CD4-positive, CD25-positive, alpha-beta regulatory T cell (primary cell): ENCODE measurements around the gene BGLAP. TPM values are rescaled to one million over a fixed set of nuclear protein-coding genes. Genes with fewer than 3 reads are reported as not detected.
A peak's percentile ranks its signal among the peaks of the same experiment; 100 is the strongest.

Source experiments
- ATAC-seq, 2 donors: fragments of 150-1000 bp; cut with Tn5 transposase; one replicate each; pipeline ENCODE4 v1.10.0; 2021; ENCODE audit warnings: low read depth in 2 of 2, moderate number of reproducible peaks in 2 of 2, moderate library complexity in 1 of 2
- DNase-seq, 3 donors: peaks; one replicate each; pipeline versions ENCODE4 v3.0.0 to v3.0.0-alpha.2; 2012 to 2022; ENCODE audit warnings: mixed read lengths in 1 of 3
- H3K27ac ChIP-seq: one replicate; pipeline ENCODE4 v1.7.0; 2013; ENCODE audit warnings: mild to moderate bottlenecking, low read length; ENCODE audit not compliant: insufficient read depth, poor library complexity, severe bottlenecking
- H3K27me3 ChIP-seq: one replicate; pipeline ENCODE4 v1.7.0; 2013; ENCODE audit warnings: low read length; ENCODE audit not compliant: control insufficient read depth, insufficient read depth
- H3K36me3 ChIP-seq: one replicate; pipeline ENCODE4 v1.7.0; 2013; ENCODE audit warnings: mild to moderate bottlenecking, low read length, moderate library complexity; ENCODE audit not compliant: control insufficient read depth, insufficient read depth
- H3K4me1 ChIP-seq: 2 replicates; pipeline ENCODE4 v1.7.0; 2013; ENCODE audit warnings: mild to moderate bottlenecking, low read length; ENCODE audit not compliant: insufficient read depth, control insufficient read depth, poor library complexity, severe bottlenecking
- H3K4me3 ChIP-seq: one replicate; pipeline ENCODE4 v1.7.0; 2013; ENCODE audit warnings: low read depth, mild to moderate bottlenecking, low read length, moderate library complexity
- H3K9me3 ChIP-seq, 2 experiments: 1 replicate in 1 of 2; 2 replicates in 1 of 2; pipeline ENCODE4 v1.7.0; 2013; ENCODE audit warnings: low read length in 2 of 2, mild to moderate bottlenecking in 1 of 2, moderate library complexity in 1 of 2; ENCODE audit not compliant: control insufficient read depth in 2 of 2
- H3K27ac Mint-ChIP-seq, 3 donors: one replicate each; pipeline ENCODE4 v1.8.0; 2020 to 2022; ENCODE audit warnings: mild to moderate bottlenecking in 3 of 3, mixed read lengths in 3 of 3, moderate library complexity in 2 of 3
- H3K27me3 Mint-ChIP-seq: one replicate; pipeline ENCODE4 v1.8.0; 2022; ENCODE audit warnings: mild to moderate bottlenecking, mixed read lengths
- H3K36me3 Mint-ChIP-seq: one replicate; pipeline ENCODE4 v1.8.0; 2020; ENCODE audit warnings: mixed read lengths
- H3K4me1 Mint-ChIP-seq, 4 donors: one replicate each; pipeline ENCODE4 v1.8.0; 2020 to 2022; ENCODE audit warnings: mixed read lengths in 4 of 4, mild to moderate bottlenecking in 1 of 4
- H3K4me3 Mint-ChIP-seq, 4 donors: one replicate each; pipeline ENCODE4 v1.8.0; 2020 to 2022; ENCODE audit warnings: mild to moderate bottlenecking in 4 of 4, mixed read lengths in 4 of 4, moderate library complexity in 3 of 4
- H3K9me3 Mint-ChIP-seq, 7 donors: one replicate each; pipeline ENCODE4 v1.8.0; 2020 to 2022; ENCODE audit warnings: mixed read lengths in 7 of 7, mild to moderate bottlenecking in 3 of 7, moderate library complexity in 2 of 7
- polyA plus RNA-seq, 4 donors: library from polyadenylated mRNA; unstranded; fragments of 300-500 nt; fragmentation: Illumina TruSeq; gene quantifications; one replicate each; pipeline ENCODE4 v1.2.3, GENCODE V29; 2021
- total RNA-seq: library from RNA; stranded (reverse); gene quantifications from one replicate; pipeline ENCODE4 v1.2.3, GENCODE V29; 2022

BGLAP gene
- total RNA-seq (1.1 TPM), polyA plus RNA-seq (not detected)

- H3K27ac Mint-ChIP-seq, result peak within 1 kb of the TSS in 1 of 3 donors; percentile 94
- Histone ChIP-seq H3K4me1 (peaks cover 21% of the 10 kb centered on the region), H3K9me3 (no peaks in the 10 kb centered on the region), H3K36me3 (peaks cover 25% of the 10 kb centered on the region), H3K27ac (no peak within 1 kb of the TSS), H3K27me3 (no peaks in the 10 kb centered on the region), H3K4me3 (no peak within 1 kb of the TSS)
- no peak within 1 kb of the TSS for H3K4me3 Mint-ChIP-seq
- H3K9me3 Mint-ChIP-seq, result no peaks in the 10 kb centered on the region
- H3K36me3 Mint-ChIP-seq, result peaks cover 17% of the 10 kb centered on the region
- ATAC-seq, result no peak
- no peaks in the 10 kb centered on the region for H3K27me3 Mint-ChIP-seq
- H3K4me1 Mint-ChIP-seq, result peaks cover 0 to 14% (median 8%) of the 10 kb centered on the region in 4 donors
- no peak for DNase-seq
These were observed at the start of gene BGLAP for GRCh38 chr1:156241926-156242325. BGLAP (plus strand) TSS chr1:156242184; CDS start chr1:156242232, 48 bp downstream.

DNA sequence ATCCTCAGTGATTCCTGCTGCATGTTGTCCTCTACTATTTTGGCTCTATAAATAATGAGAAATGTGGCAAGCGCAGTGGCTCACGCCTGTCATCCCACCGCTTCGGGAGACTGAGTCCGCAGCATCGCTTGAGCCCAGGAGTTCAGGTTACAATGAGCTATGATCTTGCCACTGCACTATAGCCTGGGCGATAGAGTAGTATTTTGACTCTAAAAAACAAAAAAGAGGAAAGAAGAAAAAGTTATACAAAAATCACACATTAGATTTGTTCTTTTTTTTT, 48.8 kb upstream of the BGLAP start:
- Mint-ChIP-seq H3K4me1 (peaks cover 11 to 52% (median 25%) of the 10 kb centered on the region in 4 donors), H3K9me3 (peaks cover 0 to 2% (median 0%) of the 10 kb centered on the region in 7 donors), H3K27me3 (peaks cover 5% of the 10 kb centered on the region), H3K36me3 (peaks cover 11% of the 10 kb centered on the region), H3K27ac (peak overlapping the region in 2 of 3 donors; percentile 97 to 98), H3K4me3 (peak overlapping the region; percentile 92 to 99 (median 96))
- Histone ChIP-seq H3K27ac (peak overlapping the region; percentile 73), H3K4me3 (peak overlapping the region; percentile 95), H3K27me3 (no peaks in the 10 kb centered on the region), H3K9me3 (no peaks in the 10 kb centered on the region), H3K4me1 (peaks cover 23% of the 10 kb centered on the region), H3K36me3 (peaks cover 5% of the 10 kb centered on the region)
- DNase-seq, result no peak
- no peak for ATAC-seq

GRCh38 chr1:156193488-156194299, 48.3 kb upstream of the BGLAP start, which contains the start of gene SLC25A44:
SLC25A44 (plus strand) TSS chr1:156194104; CDS start chr1:156199848, 5,744 bp downstream.
- no peaks in the 10 kb centered on the region for H3K27me3 ChIP-seq
- H3K9me3 ChIP-seq, result no peaks in the 10 kb centered on the region
- Mint-ChIP-seq H3K4me3 (peak within 1 kb of the TSS; percentile 92 to 99 (median 96)), H3K27me3 (peaks cover 5% of the 10 kb centered on the region), H3K4me1 (peaks cover 11 to 57% (median 27%) of the 10 kb centered on the region in 4 donors), H3K36me3 (peaks cover 11% of the 10 kb centered on the region), H3K9me3 (peaks cover 0 to 2% (median 0%) of the 10 kb centered on the region in 7 donors), H3K27ac (peak within 1 kb of the TSS; percentile 97 to 98 (median 98))
- ATAC-seq, result peak; percentile 98 to 99
- peak within 1 kb of the TSS; percentile 95 for H3K4me3 ChIP-seq
- peak within 1 kb of the TSS; percentile 78 for H3K27ac ChIP-seq
- peaks cover 23% of the 10 kb centered on the region for H3K4me1 ChIP-seq
- H3K36me3 ChIP-seq, result peaks cover 5% of the 10 kb centered on the region
- peak; percentile 96 to 99 (median 99) for DNase-seq

- H3K36me3 Mint-ChIP-seq, result peaks cover 11% of the 10 kb centered on the region
- Histone ChIP-seq H3K4me3 (peak overlapping the region; percentile 95), H3K27ac (peak overlapping the region; percentile 78), H3K9me3 (no peaks in the 10 kb centered on the region), H3K27me3 (no peaks in the 10 kb centered on the region), H3K36me3 (peaks cover 6% of the 10 kb centered on the region), H3K4me1 (peaks cover 29% of the 10 kb centered on the region)
- ATAC-seq (no peak), DNase-seq (no peak)
- peak overlapping the region; percentile 92 to 99 (median 96) for H3K4me3 Mint-ChIP-seq
- H3K9me3 Mint-ChIP-seq, result peaks cover 0 to 2% (median 0%) of the 10 kb centered on the region in 7 donors
- peaks cover 11 to 63% (median 29%) of the 10 kb centered on the region in 4 donors for H3K4me1 Mint-ChIP-seq
- H3K27ac Mint-ChIP-seq, result peak overlapping the region; percentile 97 to 98 (median 98)
- H3K27me3 Mint-ChIP-seq, result peaks cover 5% of the 10 kb centered on the region
These were observed 47.7 kb upstream of the BGLAP start for GRCh38 chr1:156194300-156194652.

- no peak for DNase-seq
- H3K9me3 Mint-ChIP-seq, result no peaks in the 10 kb centered on the region
- peaks cover 11 to 77% (median 35%) of the 10 kb centered on the region in 4 donors for H3K4me1 Mint-ChIP-seq
- peak overlapping the region in 2 of 3 donors; percentile 8 to 81 for H3K27ac Mint-ChIP-seq
- peaks cover 21% of the 10 kb centered on the region for H3K36me3 Mint-ChIP-seq
- Histone ChIP-seq H3K4me3 (peak overlapping the region; percentile 1), H3K9me3 (no peaks in the 10 kb centered on the region), H3K27ac (no peak overlapping the region), H3K4me1 (peaks cover 43% of the 10 kb centered on the region), H3K27me3 (no peaks in the 10 kb centered on the region), H3K36me3 (peaks cover 19% of the 10 kb centered on the region)
- peak overlapping the region; percentile 59 to 96 (median 64) for H3K4me3 Mint-ChIP-seq
- no peaks in the 10 kb centered on the region for H3K27me3 Mint-ChIP-seq
- no peak for ATAC-seq
These were observed 46.1 kb upstream of the BGLAP start for GRCh38 chr1:156195853-156196252.

- DNase-seq, result no peak
- H3K27ac ChIP-seq, result no peak overlapping the region
- H3K27me3 Mint-ChIP-seq, result no peaks in the 10 kb centered on the region
- ATAC-seq, result no peak
- H3K9me3 ChIP-seq, result no peaks in the 10 kb centered on the region
- H3K9me3 Mint-ChIP-seq, result no peaks in the 10 kb centered on the region
- no peak overlapping the region for H3K27ac Mint-ChIP-seq
- H3K4me1 ChIP-seq, result peaks cover 48% of the 10 kb centered on the region
- H3K36me3 ChIP-seq, result peaks cover 23% of the 10 kb centered on the region
- peaks cover 21% of the 10 kb centered on the region for H3K36me3 Mint-ChIP-seq
- no peaks in the 10 kb centered on the region for H3K27me3 ChIP-seq
- peaks cover 11 to 77% (median 35%) of the 10 kb centered on the region in 4 donors for H3K4me1 Mint-ChIP-seq
- H3K4me3 Mint-ChIP-seq, result peak overlapping the region in 2 of 4 donors; percentile 38 to 59
- no peak overlapping the region for H3K4me3 ChIP-seq
These were observed 45.5 kb upstream of the BGLAP start for GRCh38 chr1:156196445-156196844.

DNA sequence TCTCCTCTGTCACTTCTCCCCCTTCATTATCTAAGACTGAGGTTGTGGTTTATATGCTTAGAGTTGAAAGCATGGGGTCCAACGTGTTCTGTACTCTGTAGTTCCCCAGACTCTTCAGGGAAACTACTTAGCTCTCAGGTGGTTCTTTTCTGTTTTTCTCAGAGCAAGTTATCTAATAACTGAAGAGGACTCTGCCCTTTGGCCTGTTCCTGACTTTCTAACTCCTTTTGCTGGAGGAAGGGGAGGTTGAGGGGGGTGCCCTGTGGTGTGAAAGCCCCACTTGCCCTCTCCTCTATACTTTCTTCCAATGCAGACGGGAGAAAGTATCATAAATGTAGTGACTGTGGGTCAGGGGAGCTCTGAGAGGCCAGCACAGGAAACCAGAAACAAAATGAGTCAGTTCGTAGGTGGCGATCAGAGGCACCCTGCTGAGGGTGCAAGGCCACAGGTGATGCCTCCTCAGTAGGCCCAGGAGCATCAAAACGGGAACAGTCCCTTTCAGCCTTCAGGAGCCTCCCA, 43.1 kb upstream of the BGLAP start:
- Histone ChIP-seq H3K9me3 (no peaks in the 10 kb centered on the region), H3K4me3 (peak overlapping the region; percentile 13), H3K27ac (peak overlapping the region; percentile 47), H3K36me3 (peaks cover 40% of the 10 kb centered on the region), H3K27me3 (no peaks in the 10 kb centered on the region), H3K4me1 (peaks cover 51% of the 10 kb centered on the region)
- no peaks in the 10 kb centered on the region for H3K27me3 Mint-ChIP-seq
- H3K4me3 Mint-ChIP-seq, result peak overlapping the region; percentile 18 to 79 (median 54)
- H3K4me1 Mint-ChIP-seq, result peaks cover 8 to 65% (median 28%) of the 10 kb centered on the region in 4 donors
- H3K9me3 Mint-ChIP-seq, result no peaks in the 10 kb centered on the region
- H3K36me3 Mint-ChIP-seq, result peaks cover 20% of the 10 kb centered on the region
- DNase-seq (peak in 1 of 3 donors; percentile 44), ATAC-seq (peak; percentile 17 to 30)
- peak overlapping the region; percentile 73 to 98 (median 75) for H3K27ac Mint-ChIP-seq
